Keratinocyte (primary cell): Measurements from ENCODE around the gene PIGQ. TPM values are rescaled to one million over a fixed set of nuclear protein-coding genes. Genes with fewer than 3 reads are reported as not detected.

Experiments used
- DNase-seq: peaks from one replicate; pipeline ENCODE4 v3.0.0-alpha.2; 2011; ENCODE audit warnings: low read depth, missing footprints, low spot score
- FAIRE-seq: peaks from 2 replicates; lab custom pipeline; 2011; peaks lifted over from hg19 to GRCh38; lab: Jason Lieb, UNC
- H2AFZ ChIP-seq: 2 replicates; pipeline ENCODE4 v1.6.0; 2012; ENCODE audit warnings: low read length, control low read depth, inconsistent platforms; ENCODE audit not compliant: control insufficient read depth
- H3K27ac ChIP-seq: 2 replicates; pipeline ENCODE4 v1.5.1; 2011; ENCODE audit warnings: low read length; ENCODE audit not compliant: control insufficient read depth, insufficient read depth
- H3K27me3 ChIP-seq: 3 replicates; pipeline ENCODE4 v1.6.0; 2011; ENCODE audit warnings: low read length; ENCODE audit not compliant: control insufficient read depth, insufficient read depth; ENCODE audit errors: extremely low read depth
- H3K36me3 ChIP-seq, 2 experiments: 2 replicates in 1 of 2; 3 replicates in 1 of 2; pipeline ENCODE4 v1.5.1; 2011; ENCODE audit warnings: low read length in 2 of 2, mild to moderate bottlenecking in 1 of 2; ENCODE audit not compliant: control insufficient read depth in 2 of 2, insufficient read depth in 2 of 2; ENCODE audit errors: extremely low read depth in 1 of 2
- H3K4me1 ChIP-seq: 3 replicates; pipeline ENCODE4 v1.5.1; 2011; ENCODE audit warnings: low read length; ENCODE audit not compliant: control insufficient read depth, insufficient read depth; ENCODE audit errors: extremely low read depth
- H3K4me2 ChIP-seq: 3 replicates; pipeline ENCODE4 v1.6.0; 2011; ENCODE audit warnings: low read depth, low read length; ENCODE audit not compliant: control insufficient read depth, insufficient read depth; ENCODE audit errors: extremely low read depth
- H3K4me3 ChIP-seq, 3 experiments: fragments of 200-600 bp in 1 of 3; sonication (generic) in 1 of 3; 2 replicates in 2 of 3; 3 replicates in 1 of 3; pipeline ENCODE4 v1.5.1; 2011 to 2016; ENCODE audit warnings: low read length in 3 of 3, mild to moderate bottlenecking in 3 of 3, control low read depth in 2 of 3, inconsistent platforms in 1 of 3, low read depth in 1 of 3, mixed read lengths in 1 of 3, mixed run types in 1 of 3, moderate library complexity in 1 of 3; ENCODE audit not compliant: control insufficient read depth in 2 of 3, insufficient read depth in 2 of 3; ENCODE audit errors: extremely low read depth in 1 of 3
- H3K79me2 ChIP-seq: 2 replicates; pipeline ENCODE4 v1.6.0; 2012; ENCODE audit warnings: low read length; ENCODE audit not compliant: control insufficient read depth, insufficient read depth
- H3K9ac ChIP-seq: 3 replicates; pipeline ENCODE4 v1.6.0; 2011; ENCODE audit warnings: low read length; ENCODE audit not compliant: control insufficient read depth, insufficient read depth; ENCODE audit errors: extremely low read depth
- H3K9me1 ChIP-seq: 3 replicates; pipeline ENCODE4 v1.6.0; 2011; ENCODE audit warnings: low read length; ENCODE audit not compliant: control insufficient read depth, insufficient read depth; ENCODE audit errors: extremely low read depth
- H3K9me3 ChIP-seq: 2 replicates; pipeline ENCODE4 v1.5.1; 2012; ENCODE audit warnings: low read depth, low read length; ENCODE audit not compliant: control insufficient read depth
- H4K20me1 ChIP-seq: 3 replicates; pipeline ENCODE4 v1.6.0; 2011; ENCODE audit warnings: low read length; ENCODE audit not compliant: control insufficient read depth, insufficient read depth; ENCODE audit errors: extremely low read depth
- CTCF ChIP-seq, 3 experiments: IDR thresholded peaks in 1 of 3; conservative IDR thresholded peaks in 1 of 3; optimal IDR thresholded peaks in 1 of 3; 2 replicates in 2 of 3; 3 replicates in 1 of 3; pipeline versions ENCODE3 to v1.5.1; 2011; ENCODE audit warnings: low read length in 3 of 3, mild to moderate bottlenecking in 3 of 3, moderate library complexity in 2 of 3, control low read depth in 1 of 3, inconsistent platforms in 1 of 3; ENCODE audit not compliant: insufficient read depth in 2 of 3; ENCODE audit errors: extremely low read depth in 1 of 3
- EZH2 ChIP-seq: IDR thresholded peaks from one replicate; pipeline ENCODE4 v1.6.1; 2012; ENCODE audit warnings: inconsistent platforms, mild to moderate bottlenecking, low read length, moderate library complexity
- dilution Hi-C: fragments of 300-500 bp; cut with MboI; formaldehyde crosslinking; loops from one replicate; pipeline ENCODE4 v1.7.0; 2020; ENCODE audit warnings: low sequenced_read_pairs; ENCODE audit not compliant: extremely low pct_ligation_motif_present
- polyA plus RNA-seq, 5 experiments: library from polyadenylated mRNA; depleted of rRNA in 3 of 5; stranded (reverse) in 3 of 5; stranded (forward) in 1 of 5; unstranded in 1 of 5; fragments of >200 nt; gene quantifications; 1 replicate in 1 of 5; 2 replicates in 3 of 5; 3 replicates in 1 of 5; pipeline versions ENCODE4 v1.2.1 to v1.2.3, GENCODE V29; 2011 to 2012; ENCODE audit warnings: missing spikeins in 2 of 5, low read depth in 1 of 5, low replicate concordance in 1 of 5

PIGQ gene
- polyA plus RNA-seq, 1 donor (not counting 4 experiments of a cell fraction or from before 2014, with no cell fraction given), result 11.2 TPM

- Histone ChIP-seq H3K9ac (peak overlapping the region; percentile 70), H3K9me1 (peaks cover 12% of the 10 kb centered on the region), H3K4me1 (peaks cover 44% of the 10 kb centered on the region), H2AFZ (no peak overlapping the region), H3K27me3 (no peaks in the 10 kb centered on the region), H3K9me3 (no peaks in the 10 kb centered on the region), H3K4me3 (peak overlapping the region in 2 of 3 experiments; percentile 9 to 53), H3K36me3 (peaks cover 0 to 1% of the 10 kb centered on the region in 2 experiments), H3K79me2 (peaks cover 40% of the 10 kb centered on the region), H3K4me2 (peak overlapping the region; percentile 67), H4K20me1 (peaks cover 46% of the 10 kb centered on the region), H3K27ac (peak overlapping the region; percentile 81)
- DNase-seq, result peak; percentile 87
- dilution Hi-C loops, result no loop called here
- TF ChIP-seq EZH2, result no peak
- no peak for TF ChIP-seq CTCF (optimal IDR thresholded peaks at IDR 0.05 in 1 of 3, IDR thresholded peaks at IDR 0.05 in 1 of 3, conservative IDR thresholded peaks at IDR 0.05 in 1 of 3; ENCODE audit: extremely low read depth in 1 of 3, insufficient read depth in 2 of 3, low read length in 3 of 3)
- peak; percentile 87 for FAIRE-seq
Observed at GRCh38 chr16:593406-593805, 23.6 kb downstream of the PIGQ start.

GRCh38 chr16:593807-594206 is 24.0 kb downstream of the PIGQ start:
- Histone ChIP-seq H3K27ac (no peak overlapping the region), H3K79me2 (peaks cover 39% of the 10 kb centered on the region)
- no peak for FAIRE-seq

More at GRCh38 chr16:593807-594206, 24.0 kb downstream of the PIGQ start:
- Histone ChIP-seq H3K9me3 (no peaks in the 10 kb centered on the region), H3K4me3 (peak overlapping the region in 1 of 3 experiments; percentile 53), H2AFZ (no peak overlapping the region), H4K20me1 (peaks cover 46% of the 10 kb centered on the region), H3K36me3 (peaks cover 0 to 1% of the 10 kb centered on the region in 2 experiments), H3K27me3 (no peaks in the 10 kb centered on the region), H3K9ac (peak overlapping the region; percentile 13), H3K4me1 (peaks cover 43% of the 10 kb centered on the region), H3K4me2 (peak overlapping the region; percentile 67), H3K9me1 (peaks cover 12% of the 10 kb centered on the region)
- DNase-seq, result no peak
- TF ChIP-seq CTCF (optimal IDR thresholded peaks at IDR 0.05 in 1 of 3, IDR thresholded peaks at IDR 0.05 in 1 of 3, conservative IDR thresholded peaks at IDR 0.05 in 1 of 3; ENCODE audit: extremely low read depth in 1 of 3, insufficient read depth in 2 of 3, low read length in 3 of 3) (peak in 1 of 3 experiments; percentile 15), EZH2 (no peak)
- dilution Hi-C loops, result no loop called here
